DMS79 (cell line): ENCODE measurements around the gene CDH22.

Experiments
- DNase-seq: peaks from one replicate; lab custom pipeline; 2025; lab: John Stamatoyannopoulos, UW

The CDH22 gene

GRCh38 chr20:46324379-46324778 lies 16.1 kb upstream of the CDH22 start:
- DNase-seq: no peak

GRCh38 chr20:46323557-46323956 lies 15.3 kb upstream of the CDH22 start:
- DNase-seq: no peak

DNA sequence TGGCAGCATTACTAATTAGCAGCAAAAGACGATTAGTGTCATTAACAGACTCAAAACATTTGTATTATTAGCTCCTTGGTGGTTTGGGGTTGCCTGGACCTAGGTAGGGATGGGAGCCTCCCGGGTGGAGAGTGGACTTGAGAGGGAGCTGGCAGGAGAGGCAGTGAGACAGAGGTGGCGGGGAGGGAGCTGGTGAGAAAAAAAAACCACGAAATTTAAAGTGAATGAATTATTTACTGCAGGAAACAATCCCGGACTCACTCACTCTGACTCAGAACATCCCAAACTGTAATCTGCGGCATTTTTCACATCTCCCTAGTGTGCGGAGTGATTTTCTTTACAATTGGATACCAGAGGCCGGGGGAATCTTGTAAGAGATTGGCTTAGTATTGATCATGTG lies 14.3 kb upstream of the CDH22 start:
- no peak for DNase-seq

DNA sequence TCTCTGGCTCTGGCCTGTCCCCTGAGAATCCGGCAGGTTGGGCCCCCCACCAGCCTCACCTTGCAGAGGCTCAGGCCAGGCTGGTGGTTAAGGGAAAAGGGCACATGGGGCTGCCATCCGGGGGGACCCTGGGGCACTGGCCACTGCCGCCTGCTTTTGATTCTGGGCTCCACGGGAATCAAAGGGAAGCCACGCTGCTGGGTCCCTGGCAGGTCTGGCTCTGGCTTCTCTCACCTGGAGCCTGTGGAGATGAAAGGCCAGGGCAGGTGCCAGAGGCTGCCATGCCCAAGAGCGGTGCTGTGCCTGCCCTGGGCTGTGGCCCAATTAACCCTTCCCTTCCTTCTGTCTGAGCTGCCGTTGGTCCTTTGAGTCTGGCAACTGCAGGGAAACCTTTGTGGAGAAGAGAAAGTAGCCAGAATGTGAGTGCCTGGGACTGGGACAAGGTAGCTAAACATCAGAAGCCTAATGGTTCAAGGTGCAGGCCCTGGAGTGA lies 9.4 kb upstream of the CDH22 start:
- DNase-seq: no peak

- no peak for DNase-seq
These were observed 8.8 kb upstream of the CDH22 start for GRCh38 chr20:46316984-46317684.

DNA sequence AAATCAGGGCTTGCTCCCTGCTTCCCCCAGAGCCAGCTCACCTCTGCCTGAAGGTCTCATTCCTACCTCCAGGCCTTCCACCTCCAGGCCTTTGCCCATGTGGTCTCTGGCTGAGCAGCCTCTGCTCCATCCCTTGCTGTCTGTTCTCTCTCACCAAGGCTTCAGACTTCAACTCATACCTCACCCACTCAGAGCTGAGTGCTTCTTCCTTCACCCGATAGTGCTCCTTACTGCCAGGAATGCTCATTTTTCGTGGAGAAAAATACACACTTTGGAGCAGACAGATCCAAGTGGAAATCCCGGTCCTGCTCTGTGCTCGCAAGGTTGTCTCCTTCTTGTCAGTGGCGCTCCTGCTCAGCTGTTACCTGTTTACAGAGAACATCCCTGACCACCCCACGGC lies 7.0 kb upstream of the CDH22 start:
- no peak for DNase-seq

DNA sequence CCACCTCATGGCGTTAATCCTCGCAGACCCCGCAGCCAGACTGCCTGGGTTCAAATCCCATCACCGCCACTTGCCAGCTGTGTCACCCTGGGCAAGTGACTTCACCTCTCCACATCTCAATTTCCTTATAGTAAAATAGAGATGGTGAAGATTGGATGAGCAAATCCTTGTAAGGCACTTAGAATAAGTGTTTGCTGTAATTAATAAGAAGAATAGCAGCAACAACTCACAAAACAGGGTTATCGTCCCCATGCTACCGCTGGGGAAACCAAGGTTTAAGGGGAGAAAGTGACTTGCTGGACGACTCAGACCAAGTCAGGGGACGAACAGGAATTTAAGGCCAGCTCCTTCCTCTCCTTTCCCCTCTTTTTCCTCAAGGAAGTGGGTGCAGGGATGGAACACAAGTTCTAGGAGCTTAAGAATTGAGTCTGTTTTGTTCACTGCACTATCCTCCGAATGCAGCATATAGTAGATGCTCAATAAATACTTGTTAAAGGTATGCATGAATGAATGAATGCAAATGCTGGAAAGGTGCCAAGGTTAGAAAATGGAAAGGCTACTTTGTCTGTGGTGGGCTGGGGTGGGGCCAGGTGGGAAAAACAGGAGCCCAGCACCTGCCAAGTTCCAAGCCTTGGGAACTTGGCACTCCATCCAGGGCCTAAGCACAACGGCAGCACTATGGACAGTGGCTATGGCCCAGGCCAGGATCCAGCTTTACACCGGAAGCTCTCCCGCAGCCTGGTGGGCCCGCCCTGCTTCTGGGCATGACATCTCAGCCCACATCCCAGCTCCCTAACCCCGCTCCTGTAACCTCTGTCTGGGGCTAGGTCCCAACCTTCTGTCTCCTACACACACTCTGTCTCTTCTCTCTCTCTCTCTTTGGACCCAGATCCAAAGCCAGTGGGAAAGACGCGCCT lies 4.9 kb upstream of the CDH22 start:
- DNase-seq: no peak

- no peak for DNase-seq
These were observed 4.0 kb upstream of the CDH22 start for GRCh38 chr20:46312075-46312944.

GRCh38 chr20:46311719-46312074 lies 3.4 kb upstream of the CDH22 start:
- DNase-seq: no peak

- DNase-seq: no peak
These were observed 2.8 kb upstream of the CDH22 start for GRCh38 chr20:46311039-46311650.

DNA sequence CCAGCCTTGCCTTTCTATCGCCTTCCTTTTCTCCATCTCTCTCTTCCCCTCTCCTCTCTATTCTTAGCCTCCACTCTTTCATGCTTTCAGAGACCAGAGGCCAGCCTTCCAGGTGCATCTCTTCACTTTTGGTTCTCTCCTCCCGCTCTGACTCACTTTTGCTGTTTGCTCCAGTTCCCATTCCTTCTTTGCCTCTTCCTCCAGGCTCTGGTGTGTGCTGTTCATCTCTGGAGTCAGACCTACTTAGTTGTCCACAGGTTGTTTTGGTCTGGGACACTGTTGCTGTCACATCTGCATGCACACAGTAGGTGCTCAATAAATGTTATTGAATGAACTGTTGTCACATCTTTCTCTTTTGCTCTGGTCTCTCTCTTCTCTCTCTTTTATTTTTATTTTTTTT lies 1.6 kb upstream of the CDH22 start:
- DNase-seq: no peak

- DNase-seq: no peak
These were observed 370 bp downstream of the CDH22 start for GRCh38 chr20:46307999-46308257.

GRCh38 chr20:46307139-46307998 lies 929 bp downstream of the CDH22 start:
- peak; percentile 34 for DNase-seq

DNA sequence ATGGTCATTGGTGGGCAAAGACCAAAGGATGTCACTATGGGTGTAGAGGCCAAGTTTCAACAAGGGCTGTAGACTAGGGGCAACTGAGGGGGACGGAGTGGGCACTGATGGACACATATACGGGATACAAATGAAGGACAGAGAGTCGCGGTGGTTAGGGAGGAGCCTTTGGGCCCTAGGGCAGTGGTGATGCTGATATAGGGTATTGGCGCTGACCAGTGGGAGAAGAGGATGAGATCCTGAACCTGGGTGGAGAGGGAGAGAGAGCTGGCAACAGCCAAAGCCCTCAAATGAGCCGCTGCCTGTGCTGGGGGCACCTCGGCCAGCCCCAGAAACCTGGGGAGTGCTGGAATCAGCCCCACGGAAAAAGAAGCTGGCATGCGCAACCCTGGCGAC lies 1.6 kb downstream of the CDH22 start:
- no peak for DNase-seq

GRCh38 chr20:46305973-46306360 lies 2.3 kb downstream of the CDH22 start:
- no peak for DNase-seq

GRCh38 chr20:46305331-46305972 lies 2.8 kb downstream of the CDH22 start:
- DNase-seq: peak; percentile 30

DNA sequence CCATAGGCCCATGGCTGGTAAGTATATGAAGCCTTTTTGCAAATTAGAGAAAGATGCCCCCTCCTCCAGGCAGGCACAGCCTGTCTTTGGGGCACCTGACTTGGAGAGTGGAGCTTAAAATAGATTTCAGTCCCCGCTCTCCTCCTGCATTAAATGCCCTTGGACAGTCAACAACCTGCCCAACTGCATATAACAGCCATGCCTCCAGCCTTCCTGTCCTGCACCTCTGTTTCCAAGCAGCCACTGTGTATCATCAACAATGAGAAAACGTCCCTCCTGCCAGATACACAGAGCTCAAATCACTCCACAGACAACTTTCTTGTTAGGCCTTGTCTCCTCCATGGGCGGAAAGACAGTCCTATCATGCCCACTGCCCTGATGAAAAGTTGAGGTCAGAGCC lies 3.4 kb downstream of the CDH22 start:
- DNase-seq: no peak

GRCh38 chr20:46304361-46304760 lies 3.9 kb downstream of the CDH22 start:
- DNase-seq: no peak

DNA sequence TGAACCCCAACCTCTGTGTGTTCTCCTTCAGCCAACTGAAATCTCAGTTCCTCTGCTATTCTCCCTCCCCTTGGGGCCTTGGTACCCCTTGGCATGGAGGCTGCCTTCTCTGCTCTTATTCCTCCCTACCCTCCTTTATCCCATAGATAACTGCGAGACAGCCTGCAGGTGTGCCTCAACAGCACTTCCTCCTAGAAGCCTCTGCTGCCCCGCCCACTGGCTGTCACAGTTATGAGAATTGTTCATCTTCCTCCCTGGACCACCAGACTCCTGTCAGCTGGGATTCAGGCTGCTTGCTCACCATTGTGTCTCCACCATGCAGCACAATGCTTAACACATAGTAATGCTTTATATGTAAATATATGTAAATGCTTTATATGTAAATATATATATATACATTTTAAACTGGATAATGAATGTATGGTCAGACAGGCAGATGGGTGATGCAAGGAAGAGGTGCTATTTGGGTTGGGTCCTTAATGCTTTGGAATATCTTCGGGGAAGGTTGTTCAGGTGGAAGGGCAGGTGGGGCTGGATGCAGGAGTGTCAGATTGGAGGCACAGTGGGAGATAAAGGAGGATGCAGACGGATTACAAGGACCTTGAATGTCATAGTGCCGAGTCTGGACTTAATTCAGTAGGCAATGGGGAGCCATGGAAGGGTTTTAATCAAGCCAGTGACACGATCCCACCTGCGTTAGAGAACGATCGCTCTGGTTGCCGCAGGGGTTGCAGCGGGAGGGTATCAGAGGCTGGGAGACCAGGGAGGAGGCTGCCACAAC lies 4.9 kb downstream of the CDH22 start:
- DNase-seq: no peak

GRCh38 chr20:46302106-46302505 lies 6.2 kb downstream of the CDH22 start:
- no peak for DNase-seq
